Central memory CD8-positive, alpha-beta T cell (primary cell): ENCODE data around the gene LINC00632.

Source experiments
- ATAC-seq: fragments of 150-1000 bp; cut with Tn5 transposase; replicated peaks from 2 replicates; pipeline ENCODE4 v1.10.0; 2022; ENCODE audit warnings: mild to moderate bottlenecking, moderate FRiP score, moderate number of reproducible peaks; ENCODE audit not compliant: poor library complexity, severe bottlenecking; ENCODE audit errors: extremely low read depth
- DNase-seq, 2 donors: peaks; one replicate each; pipeline ENCODE4 v3.0.0; 2021; ENCODE audit warnings: low spot score in 2 of 2
- H3K27ac Mint-ChIP-seq: one replicate; pipeline ENCODE4 v1.8.0; 2022; ENCODE audit warnings: low read depth, mild to moderate bottlenecking, moderate library complexity, mixed read lengths
- H3K27me3 Mint-ChIP-seq: one replicate; pipeline ENCODE4 v1.8.0; 2022; ENCODE audit warnings: mixed read lengths
- H3K36me3 Mint-ChIP-seq: one replicate; pipeline ENCODE4 v1.8.0; 2022; ENCODE audit warnings: mild to moderate bottlenecking, moderate library complexity, mixed read lengths; ENCODE audit not compliant: insufficient read depth
- H3K4me1 Mint-ChIP-seq: one replicate; pipeline ENCODE4 v1.8.0; 2022; ENCODE audit warnings: mixed read lengths
- H3K4me3 Mint-ChIP-seq: one replicate; pipeline ENCODE4 v1.8.0; 2022; ENCODE audit warnings: mild to moderate bottlenecking, moderate library complexity, mixed read lengths
- H3K9me3 Mint-ChIP-seq: one replicate; pipeline ENCODE4 v1.8.0; 2022; ENCODE audit warnings: mixed read lengths

The LINC00632 gene

DNA sequence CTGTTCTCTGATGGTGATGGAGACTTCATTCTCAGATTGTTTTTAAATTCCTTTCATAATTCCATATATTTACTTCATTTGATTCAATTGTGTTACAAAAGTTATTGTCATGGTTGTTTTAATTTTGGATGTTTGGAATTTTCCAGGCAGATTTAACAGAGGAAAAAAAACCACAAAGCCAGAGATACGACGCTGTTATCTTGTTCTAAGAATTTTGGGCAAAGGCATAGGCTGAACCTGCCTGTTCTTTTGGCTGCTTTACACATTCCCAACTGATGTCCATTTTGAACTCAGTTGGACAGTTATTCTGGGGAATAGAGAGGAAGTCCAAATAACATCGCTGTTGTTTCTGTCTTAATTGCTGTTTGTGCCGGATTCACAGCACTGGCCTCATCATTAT is 65.7 kb downstream of the LINC00632 start:
- DNase-seq (no peak), ATAC-seq (no peak)
- no peaks in the 10 kb centered on the region for H3K4me1 Mint-ChIP-seq
- H3K4me3 Mint-ChIP-seq = no peak overlapping the region
- H3K27ac Mint-ChIP-seq = no peak overlapping the region
- no peaks in the 10 kb centered on the region for H3K27me3 Mint-ChIP-seq
- peaks cover 11% of the 10 kb centered on the region for H3K9me3 Mint-ChIP-seq
- H3K36me3 Mint-ChIP-seq = no peaks in the 10 kb centered on the region

DNA sequence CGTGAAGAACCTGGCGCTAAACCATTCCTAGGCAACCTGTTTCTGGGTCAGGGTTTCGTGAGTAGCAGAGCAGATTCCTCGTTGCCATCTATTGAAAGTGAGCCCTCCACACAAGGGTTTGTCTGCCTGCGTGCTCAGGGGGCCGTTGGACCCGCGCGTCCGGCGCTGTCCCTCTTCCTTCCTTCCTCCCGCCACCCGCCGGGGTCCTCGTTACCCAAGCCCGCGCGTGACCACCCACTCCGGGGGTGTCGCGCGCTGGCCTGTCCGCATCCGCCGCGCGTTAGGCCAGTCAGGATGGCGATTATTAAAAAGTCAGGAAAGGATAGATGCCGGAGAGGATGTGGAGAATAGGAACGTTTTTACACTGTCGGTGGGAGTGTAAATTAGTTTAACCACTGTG is 66.8 kb downstream of the LINC00632 start:
- Mint-ChIP-seq H3K4me1 (no peaks in the 10 kb centered on the region), H3K36me3 (no peaks in the 10 kb centered on the region), H3K4me3 (no peak overlapping the region), H3K27ac (no peak overlapping the region), H3K9me3 (peaks cover 11% of the 10 kb centered on the region), H3K27me3 (no peaks in the 10 kb centered on the region)
- DNase-seq (no peak), ATAC-seq (no peak)

DNA sequence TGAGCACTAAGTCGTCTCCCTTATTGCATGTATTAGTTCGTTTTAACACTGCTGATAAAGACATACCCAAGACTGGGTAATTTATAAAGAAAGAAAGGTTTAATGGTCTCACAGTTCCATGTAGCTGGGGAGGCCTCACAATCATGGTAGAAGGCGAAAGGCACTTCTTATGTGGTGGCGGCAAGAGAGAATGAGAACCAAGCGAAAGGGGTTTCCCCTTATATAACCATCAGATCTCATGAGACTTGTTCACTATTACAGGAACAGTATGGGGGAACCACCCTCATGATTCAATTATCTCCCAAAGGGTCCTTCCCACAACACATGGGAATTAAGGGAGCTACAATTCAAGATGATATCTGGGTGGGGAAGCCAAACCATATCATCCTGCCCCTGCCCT is 85.1 kb downstream of the LINC00632 start:
- no peaks in the 10 kb centered on the region for H3K4me1 Mint-ChIP-seq
- no peaks in the 10 kb centered on the region for H3K9me3 Mint-ChIP-seq
- ATAC-seq = no peak
- no peaks in the 10 kb centered on the region for H3K36me3 Mint-ChIP-seq
- DNase-seq = no peak
- H3K4me3 Mint-ChIP-seq = no peak overlapping the region
- H3K27ac Mint-ChIP-seq = no peak overlapping the region
- no peaks in the 10 kb centered on the region for H3K27me3 Mint-ChIP-seq

DNA sequence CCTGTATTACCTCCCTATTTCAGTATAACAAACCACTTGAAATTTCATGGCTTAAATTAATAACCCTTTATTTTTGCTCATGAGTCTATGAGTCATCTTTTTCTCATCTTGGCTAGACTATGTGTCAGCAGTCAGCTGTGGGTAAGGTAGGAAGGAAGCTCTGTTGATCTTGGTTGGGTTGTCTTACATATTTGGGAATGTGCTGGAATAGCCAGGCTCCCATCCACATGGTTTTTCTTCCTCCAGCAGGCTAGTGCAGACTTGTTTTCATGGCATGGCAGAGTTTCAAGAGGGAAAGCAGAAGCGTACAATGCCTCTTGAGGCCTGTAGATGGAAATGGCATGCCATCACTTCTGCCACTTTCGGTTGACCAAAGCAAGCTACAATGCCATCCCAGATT is 89.7 kb downstream of the LINC00632 start:
- Mint-ChIP-seq H3K4me1 (no peaks in the 10 kb centered on the region), H3K27me3 (no peaks in the 10 kb centered on the region), H3K9me3 (no peaks in the 10 kb centered on the region), H3K36me3 (no peaks in the 10 kb centered on the region), H3K27ac (no peak overlapping the region), H3K4me3 (no peak overlapping the region)
- no peak for DNase-seq
- no peak for ATAC-seq

DNA sequence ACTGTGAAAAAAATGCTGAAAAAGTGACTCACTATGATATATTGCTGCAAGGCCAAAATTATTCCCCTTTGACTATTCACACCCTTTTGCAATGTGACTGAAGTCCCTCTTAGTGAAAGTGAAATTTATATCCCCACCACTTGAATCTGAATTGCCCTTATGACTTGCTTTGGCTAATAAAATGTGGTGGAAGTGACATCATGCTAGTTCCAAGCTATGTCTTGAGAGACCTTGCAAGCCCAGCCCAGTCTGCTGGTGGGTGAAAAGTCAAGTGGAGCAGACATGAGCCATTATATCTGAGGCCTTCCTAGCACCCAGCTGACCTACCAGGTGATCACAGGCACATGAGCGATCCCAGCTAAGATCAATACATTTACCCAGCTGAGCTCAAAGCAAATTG is 94.7 kb downstream of the LINC00632 start:
- no peaks in the 10 kb centered on the region for H3K4me1 Mint-ChIP-seq

DNA sequence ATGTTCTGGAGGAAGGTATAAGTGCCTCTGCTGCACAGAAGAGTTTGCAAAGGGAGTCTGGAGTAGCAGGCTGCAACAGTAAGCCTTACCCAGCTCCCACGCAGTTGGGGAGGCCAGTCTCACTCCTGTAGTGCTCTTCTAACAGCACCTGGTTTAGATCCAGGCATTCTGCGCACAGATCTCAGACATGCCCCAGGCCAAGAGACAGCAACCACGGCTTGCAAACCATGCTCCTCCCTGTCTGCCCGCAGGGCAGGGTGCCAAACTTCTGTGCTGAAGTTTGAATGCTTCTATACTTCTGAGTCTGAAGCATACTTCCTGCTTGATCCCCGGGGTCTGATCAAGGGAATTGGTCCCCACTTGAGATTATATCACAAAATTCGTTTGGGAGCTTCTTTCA is 106.3 kb downstream of the LINC00632 start:
- H3K27me3 Mint-ChIP-seq = no peaks in the 10 kb centered on the region
- no peaks in the 10 kb centered on the region for H3K4me1 Mint-ChIP-seq
- H3K4me3 Mint-ChIP-seq = no peak overlapping the region
- DNase-seq (no peak), ATAC-seq (no peak)
- H3K27ac Mint-ChIP-seq = no peak overlapping the region
- no peaks in the 10 kb centered on the region for H3K36me3 Mint-ChIP-seq
- peaks cover 12% of the 10 kb centered on the region for H3K9me3 Mint-ChIP-seq

More for the DNA sequence above, 94.7 kb downstream of the LINC00632 start:
- Mint-ChIP-seq H3K27ac (no peak overlapping the region), H3K27me3 (no peaks in the 10 kb centered on the region), H3K9me3 (no peaks in the 10 kb centered on the region), H3K4me3 (no peak overlapping the region), H3K36me3 (no peaks in the 10 kb centered on the region)
- ATAC-seq (no peak), DNase-seq (no peak)

DNA sequence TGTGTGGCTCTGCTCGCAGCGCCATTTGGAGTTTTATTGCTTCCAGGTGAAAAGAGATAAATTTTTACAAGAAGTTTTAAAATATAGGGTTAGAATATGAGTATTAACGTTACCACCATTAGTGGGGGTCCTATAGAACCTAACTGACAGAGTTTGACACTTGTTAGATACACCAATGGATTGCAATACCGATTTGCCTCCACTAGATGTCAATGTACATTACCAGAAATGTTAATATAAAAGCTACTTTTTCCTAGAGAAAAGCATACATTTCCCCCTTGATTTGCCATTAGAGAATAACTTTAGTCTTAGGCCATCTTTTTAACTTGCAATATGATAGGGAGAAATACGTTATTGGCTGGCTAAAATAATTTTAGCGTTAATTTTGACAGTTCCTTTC is 108.4 kb downstream of the LINC00632 start:
- no peak for DNase-seq

DNA sequence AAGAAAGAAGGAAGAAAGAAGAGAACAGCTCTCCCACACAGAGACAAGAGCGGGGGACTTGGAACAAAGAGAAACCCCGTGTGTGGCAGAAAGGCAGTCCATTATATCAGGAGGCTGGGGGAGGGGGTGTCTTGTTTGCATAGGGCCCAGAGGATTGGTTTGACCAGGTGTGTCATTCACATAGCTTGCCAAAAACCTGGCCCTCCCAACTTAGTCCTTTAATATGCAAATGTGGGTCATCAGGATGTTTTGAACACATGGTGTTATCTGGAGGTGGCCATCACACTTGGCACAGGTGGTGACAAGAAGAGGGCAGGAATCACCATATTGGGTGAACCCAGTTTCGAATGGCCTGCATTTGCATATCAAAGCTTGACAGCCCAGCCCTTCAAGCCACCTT is 111.7 kb downstream of the LINC00632 start:
- no peak overlapping the region for H3K4me3 Mint-ChIP-seq
- no peak overlapping the region for H3K27ac Mint-ChIP-seq
- no peaks in the 10 kb centered on the region for H3K4me1 Mint-ChIP-seq
- H3K27me3 Mint-ChIP-seq = no peaks in the 10 kb centered on the region
- no peaks in the 10 kb centered on the region for H3K36me3 Mint-ChIP-seq
- H3K9me3 Mint-ChIP-seq = peaks cover 5% of the 10 kb centered on the region
- ATAC-seq = no peak
- DNase-seq = no peak

More for the DNA sequence above, 108.4 kb downstream of the LINC00632 start:
- Mint-ChIP-seq H3K27ac (no peak overlapping the region), H3K36me3 (no peaks in the 10 kb centered on the region), H3K9me3 (peaks cover 5% of the 10 kb centered on the region), H3K4me1 (no peaks in the 10 kb centered on the region), H3K4me3 (no peak overlapping the region), H3K27me3 (no peaks in the 10 kb centered on the region)
- no peak for ATAC-seq

DNA sequence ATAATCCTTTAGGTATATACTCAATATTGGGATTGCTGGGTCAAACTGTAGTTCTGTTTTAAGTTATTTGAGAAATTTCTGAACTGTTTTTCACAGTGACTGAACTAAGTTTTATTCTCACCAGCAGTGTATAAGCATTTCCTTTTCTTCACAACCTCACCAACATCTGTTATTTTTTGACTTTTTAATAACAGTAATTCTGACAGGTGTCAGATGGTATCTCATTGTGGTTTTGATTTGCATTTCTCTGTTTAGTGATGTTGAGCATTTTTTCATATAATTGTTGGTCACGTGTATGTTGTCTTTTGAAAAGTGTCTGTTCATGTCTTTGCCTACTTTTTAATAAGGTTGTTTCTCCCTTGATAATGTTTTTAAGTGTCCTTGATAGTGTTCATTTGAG is 112.6 kb downstream of the LINC00632 start:
- no peaks in the 10 kb centered on the region for H3K36me3 Mint-ChIP-seq
- DNase-seq (no peak), ATAC-seq (no peak)
- H3K27ac Mint-ChIP-seq = no peak overlapping the region
- no peaks in the 10 kb centered on the region for H3K4me1 Mint-ChIP-seq
- H3K27me3 Mint-ChIP-seq = no peaks in the 10 kb centered on the region
- H3K9me3 Mint-ChIP-seq = peaks cover 5% of the 10 kb centered on the region
- H3K4me3 Mint-ChIP-seq = no peak overlapping the region

DNA sequence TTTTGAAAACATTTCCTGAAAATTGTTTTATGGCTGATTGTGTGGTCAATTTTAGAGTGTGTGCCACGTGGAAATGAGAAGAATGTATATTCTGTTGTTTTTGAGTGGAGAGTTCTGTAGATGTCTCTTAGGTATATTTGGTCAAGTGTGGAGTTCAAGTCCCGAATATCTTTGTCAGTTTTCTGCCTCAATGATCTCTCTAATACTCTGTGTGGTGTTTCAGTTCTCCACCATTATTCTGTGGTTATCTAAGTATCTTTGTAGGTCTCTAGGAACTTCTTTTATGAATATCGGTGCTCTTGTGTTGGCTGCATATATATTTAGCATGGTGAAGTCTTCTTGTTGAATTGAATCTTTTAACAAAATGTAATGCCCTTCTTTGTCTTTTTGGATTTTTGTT is 113.3 kb downstream of the LINC00632 start:
- Mint-ChIP-seq H3K36me3 (no peaks in the 10 kb centered on the region), H3K4me1 (no peaks in the 10 kb centered on the region), H3K9me3 (peaks cover 5% of the 10 kb centered on the region), H3K27ac (no peak overlapping the region), H3K27me3 (no peaks in the 10 kb centered on the region), H3K4me3 (no peak overlapping the region)
- no peak for DNase-seq
- ATAC-seq = no peak

DNA sequence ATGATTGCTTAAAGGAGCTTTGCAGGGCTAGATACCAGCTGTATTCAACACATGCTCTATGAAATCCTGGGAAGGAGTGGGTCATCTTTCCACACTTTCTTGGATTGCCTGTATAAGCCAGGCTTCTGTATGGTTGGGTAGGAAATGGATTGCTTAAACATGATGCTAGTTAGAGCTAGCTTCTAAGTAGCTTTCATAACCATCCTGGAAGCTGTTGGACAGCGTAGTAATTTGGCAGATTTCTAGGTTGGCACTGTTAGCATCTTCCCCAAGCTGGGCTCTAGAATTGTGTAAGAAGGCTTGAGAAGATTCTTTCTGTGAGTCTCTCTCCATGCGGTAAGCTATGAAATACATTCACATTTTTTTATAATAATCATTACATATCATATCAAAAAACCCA is 127.3 kb downstream of the LINC00632 start:
- ATAC-seq (no peak), DNase-seq (no peak)
- H3K9me3 Mint-ChIP-seq = peaks cover 7% of the 10 kb centered on the region
- H3K36me3 Mint-ChIP-seq = no peaks in the 10 kb centered on the region
- H3K4me3 Mint-ChIP-seq = no peak overlapping the region
- no peaks in the 10 kb centered on the region for H3K4me1 Mint-ChIP-seq
- H3K27ac Mint-ChIP-seq = no peak overlapping the region
- H3K27me3 Mint-ChIP-seq = no peaks in the 10 kb centered on the region
